ENCODE results near the gene PTGDR2. TPM values are rescaled to one million over a fixed set of nuclear protein-coding genes. Genes with fewer than 3 reads are reported as not detected.

PTGDR2 gene
- total RNA-seq, 1 donor from 2014 or later = not detected

DNA sequence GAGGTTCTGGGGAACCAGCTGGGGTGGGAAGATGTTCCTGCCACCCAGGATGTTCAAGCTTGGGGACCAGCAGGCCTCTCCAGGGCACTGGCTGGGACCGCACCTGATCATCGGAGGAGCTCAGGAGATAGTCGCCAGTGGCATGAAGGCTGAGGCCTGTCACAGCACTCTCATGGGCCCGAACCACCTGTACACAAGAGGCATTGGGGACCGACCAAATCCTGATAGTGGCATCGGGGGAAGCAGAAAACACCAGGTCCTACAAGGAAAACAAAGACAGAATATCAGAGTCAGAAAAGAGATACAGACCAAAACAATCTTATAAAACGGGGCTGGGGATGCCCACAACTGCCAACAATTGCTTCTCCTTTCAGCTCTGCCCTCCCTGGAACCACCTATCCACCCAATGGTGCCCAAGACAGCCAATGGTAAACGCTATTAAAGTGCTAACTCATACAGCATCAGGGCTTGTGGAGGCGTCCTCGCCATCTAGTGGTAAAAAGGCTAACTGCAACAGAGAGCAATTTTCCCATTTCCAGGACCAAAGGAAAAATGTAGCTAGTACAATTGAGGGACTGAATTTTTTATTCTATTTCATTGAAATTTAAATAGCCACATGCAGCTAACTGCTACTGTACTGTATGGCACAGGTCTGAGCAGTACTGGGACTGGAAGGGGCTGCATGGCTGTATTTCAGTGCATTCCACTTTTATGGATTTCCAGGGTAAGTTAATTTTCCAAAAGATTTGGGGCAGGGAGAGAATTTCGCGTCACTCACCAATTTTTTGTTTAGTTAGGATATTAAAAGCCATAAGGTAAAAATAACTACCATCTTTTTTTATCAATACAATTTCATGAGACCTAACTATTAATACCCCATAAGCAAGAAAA lies 43.5 kb upstream of the PTGDR2 start:
- no peak for DNase-seq (ENCODE audit: low read depth)
- Histone ChIP-seq H3K27me3 (ENCODE audit: control insufficient read depth, insufficient read depth, low read length) (no peaks in the 10 kb centered on the region), H3K36me3 (ENCODE audit: control insufficient read depth, insufficient read depth, low read length) (peaks cover 7% of the 10 kb centered on the region), H3K4me3 (ENCODE audit: low read depth, low read length) (no peak overlapping the region)
- TF ChIP-seq, protein P1, sequence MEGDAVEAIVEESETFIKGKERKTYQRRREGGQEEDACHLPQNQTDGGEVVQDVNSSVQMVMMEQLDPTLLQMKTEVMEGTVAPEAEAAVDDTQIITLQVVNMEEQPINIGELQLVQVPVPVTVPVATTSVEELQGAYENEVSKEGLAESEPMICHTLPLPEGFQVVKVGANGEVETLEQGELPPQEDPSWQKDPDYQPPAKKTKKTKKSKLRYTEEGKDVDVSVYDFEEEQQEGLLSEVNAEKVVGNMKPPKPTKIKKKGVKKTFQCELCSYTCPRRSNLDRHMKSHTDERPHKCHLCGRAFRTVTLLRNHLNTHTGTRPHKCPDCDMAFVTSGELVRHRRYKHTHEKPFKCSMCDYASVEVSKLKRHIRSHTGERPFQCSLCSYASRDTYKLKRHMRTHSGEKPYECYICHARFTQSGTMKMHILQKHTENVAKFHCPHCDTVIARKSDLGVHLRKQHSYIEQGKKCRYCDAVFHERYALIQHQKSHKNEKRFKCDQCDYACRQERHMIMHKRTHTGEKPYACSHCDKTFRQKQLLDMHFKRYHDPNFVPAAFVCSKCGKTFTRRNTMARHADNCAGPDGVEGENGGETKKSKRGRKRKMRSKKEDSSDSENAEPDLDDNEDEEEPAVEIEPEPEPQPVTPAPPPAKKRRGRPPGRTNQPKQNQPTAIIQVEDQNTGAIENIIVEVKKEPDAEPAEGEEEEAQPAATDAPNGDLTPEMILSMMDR (IDR thresholded peaks at IDR 0.05; ENCODE audit: insufficient read depth, low read length, poor library complexity, severe bottlenecking) = peak; percentile 90

- peaks cover 7% of the 10 kb centered on the region for H3K36me3 ChIP-seq (ENCODE audit: control insufficient read depth, insufficient read depth, low read length)
- TF ChIP-seq, protein P1 (IDR thresholded peaks at IDR 0.05; ENCODE audit: insufficient read depth, low read length, poor library complexity, severe bottlenecking) = no peak
- DNase-seq (ENCODE audit: low read depth) = no peak
Observed at GRCh38 chr11:60897496-60897895, 41.7 kb upstream of the PTGDR2 start.

DNA sequence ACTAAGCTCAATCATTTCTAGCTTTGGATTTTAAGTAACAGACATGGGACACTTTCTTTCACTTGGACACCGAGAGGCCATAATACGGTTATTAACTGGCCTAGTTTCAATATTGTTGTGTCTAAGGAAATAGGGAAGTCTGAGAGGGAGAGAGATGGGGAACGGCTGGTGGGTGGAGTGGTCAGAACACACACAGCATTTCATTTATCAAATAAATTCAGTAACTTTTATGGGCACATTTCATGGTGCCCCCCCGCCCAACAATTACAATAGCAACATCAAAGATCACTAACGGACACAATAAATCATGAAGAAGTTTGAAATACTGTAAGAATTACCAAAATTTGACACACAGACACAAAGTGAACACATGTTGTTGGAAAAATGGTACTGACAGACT lies 39.9 kb upstream of the PTGDR2 start:
- peaks cover 6% of the 10 kb centered on the region for H3K36me3 ChIP-seq (ENCODE audit: control insufficient read depth, insufficient read depth, low read length)
- TF ChIP-seq, protein P1 (IDR thresholded peaks at IDR 0.05; ENCODE audit: insufficient read depth, low read length, poor library complexity, severe bottlenecking) = no peak

More at GRCh38 chr11:60897496-60897895, 41.7 kb upstream of the PTGDR2 start:
- H3K4me3 ChIP-seq (ENCODE audit: low read depth, low read length) = no peak overlapping the region
- H3K27me3 ChIP-seq (ENCODE audit: control insufficient read depth, insufficient read depth, low read length) = no peaks in the 10 kb centered on the region

GRCh38 chr11:60891103-60891741 lies 35.5 kb upstream of the PTGDR2 start:
- DNase-seq (ENCODE audit: low read depth) = no peak
- TF ChIP-seq, protein P1 (IDR thresholded peaks at IDR 0.05; ENCODE audit: insufficient read depth, low read length, poor library complexity, severe bottlenecking) = no peak
- Histone ChIP-seq H3K27me3 (ENCODE audit: control insufficient read depth, insufficient read depth, low read length) (no peaks in the 10 kb centered on the region), H3K36me3 (ENCODE audit: control insufficient read depth, insufficient read depth, low read length) (no peaks in the 10 kb centered on the region), H3K4me3 (ENCODE audit: low read depth, low read length) (no peak overlapping the region)

More for the DNA sequence above, 39.9 kb upstream of the PTGDR2 start:
- H3K4me3 ChIP-seq (ENCODE audit: low read depth, low read length) = no peak overlapping the region
- no peaks in the 10 kb centered on the region for H3K27me3 ChIP-seq (ENCODE audit: control insufficient read depth, insufficient read depth, low read length)
- no peak for DNase-seq (ENCODE audit: low read depth)

GRCh38 chr11:60890696-60891095 lies 34.9 kb upstream of the PTGDR2 start:
- no peaks in the 10 kb centered on the region for H3K27me3 ChIP-seq (ENCODE audit: control insufficient read depth, insufficient read depth, low read length)
- H3K4me3 ChIP-seq (ENCODE audit: low read depth, low read length) = no peak overlapping the region
- TF ChIP-seq, protein P1 (IDR thresholded peaks at IDR 0.05; ENCODE audit: insufficient read depth, low read length, poor library complexity, severe bottlenecking) = no peak
- no peaks in the 10 kb centered on the region for H3K36me3 ChIP-seq (ENCODE audit: control insufficient read depth, insufficient read depth, low read length)
- DNase-seq (ENCODE audit: low read depth) = no peak
